Anterior cingulate cortex (tissue), 58 donors: ENCODE measurements around the gene ACR.
"Not testable (repeated sequence)": the region's sequence is repeated elsewhere in the genome, so short reads cannot be mapped to it uniquely, and the experiment has no call there.

Experiments
- DNase-seq, 58 donors: peaks; one replicate each; lab custom pipeline; 2025; lab: John Stamatoyannopoulos, UW

The ACR gene

GRCh38 chr22:50730013-50730891, 7.8 kb upstream of the ACR start:
- DNase-seq = no peak

GRCh38 chr22:50730941-50731661, 6.9 kb upstream of the ACR start:
- no peak for DNase-seq

- DNase-seq = peak in 22 of 58 donors; percentile 11 to 63 (median 28)
These were observed 6.0 kb upstream of the ACR start for GRCh38 chr22:50731811-50732624.

- no peak for DNase-seq
These were observed 5.3 kb upstream of the ACR start for GRCh38 chr22:50732681-50733080.

GRCh38 chr22:50733521-50734342, 4.3 kb upstream of the ACR start:
- DNase-seq = peak in 53 of 58 donors; percentile 26 to 83 (median 61)

- DNase-seq = no peak
These were observed 3.6 kb upstream of the ACR start for GRCh38 chr22:50734343-50734771.

- DNase-seq = no peak
These were observed 2.8 kb upstream of the ACR start for GRCh38 chr22:50734986-50735738.

- no peak for DNase-seq
These were observed 2.3 kb upstream of the ACR start for GRCh38 chr22:50735739-50736030.

- DNase-seq = no peak
These were observed 734 bp downstream of the ACR start for GRCh38 chr22:50738649-50739227.

GRCh38 chr22:50739279-50739691, 1.3 kb downstream of the ACR start:
- DNase-seq = no peak

GRCh38 chr22:50739894-50740293, 1.9 kb downstream of the ACR start:
- no peak for DNase-seq

GRCh38 chr22:50740714-50741113, 2.7 kb downstream of the ACR start:
- not testable (repeated sequence) for DNase-seq

- DNase-seq = not testable (repeated sequence)
These were observed 6.4 kb downstream of the ACR start for GRCh38 chr22:50744424-50744823.

- DNase-seq = not testable (repeated sequence)
These were observed 9.5 kb downstream of the ACR start for GRCh38 chr22:50747521-50747920.

- DNase-seq = not testable (repeated sequence)
These were observed 10.6 kb downstream of the ACR start for GRCh38 chr22:50748630-50749029.

- DNase-seq = not testable (repeated sequence)
These were observed 11.5 kb downstream of the ACR start for GRCh38 chr22:50749302-50750074.

- DNase-seq = not testable (repeated sequence)
These were observed 17.2 kb downstream of the ACR start for GRCh38 chr22:50755251-50755650.

- not testable (repeated sequence) for DNase-seq
These were observed 18.4 kb downstream of the ACR start for GRCh38 chr22:50756406-50756805.
